ENCODE results near the gene ZNF678. TPM values are rescaled to one million over a fixed set of nuclear protein-coding genes. Genes with fewer than 3 reads are reported as not detected.

ZNF678 gene
- total and polyA plus RNA-seq, 9 of the 15 experiments (the other 6 are each of a cell fraction or from before 2014, with no cell fraction given): 3.0 to 16.8 (median 8.0) TPM

DNA sequence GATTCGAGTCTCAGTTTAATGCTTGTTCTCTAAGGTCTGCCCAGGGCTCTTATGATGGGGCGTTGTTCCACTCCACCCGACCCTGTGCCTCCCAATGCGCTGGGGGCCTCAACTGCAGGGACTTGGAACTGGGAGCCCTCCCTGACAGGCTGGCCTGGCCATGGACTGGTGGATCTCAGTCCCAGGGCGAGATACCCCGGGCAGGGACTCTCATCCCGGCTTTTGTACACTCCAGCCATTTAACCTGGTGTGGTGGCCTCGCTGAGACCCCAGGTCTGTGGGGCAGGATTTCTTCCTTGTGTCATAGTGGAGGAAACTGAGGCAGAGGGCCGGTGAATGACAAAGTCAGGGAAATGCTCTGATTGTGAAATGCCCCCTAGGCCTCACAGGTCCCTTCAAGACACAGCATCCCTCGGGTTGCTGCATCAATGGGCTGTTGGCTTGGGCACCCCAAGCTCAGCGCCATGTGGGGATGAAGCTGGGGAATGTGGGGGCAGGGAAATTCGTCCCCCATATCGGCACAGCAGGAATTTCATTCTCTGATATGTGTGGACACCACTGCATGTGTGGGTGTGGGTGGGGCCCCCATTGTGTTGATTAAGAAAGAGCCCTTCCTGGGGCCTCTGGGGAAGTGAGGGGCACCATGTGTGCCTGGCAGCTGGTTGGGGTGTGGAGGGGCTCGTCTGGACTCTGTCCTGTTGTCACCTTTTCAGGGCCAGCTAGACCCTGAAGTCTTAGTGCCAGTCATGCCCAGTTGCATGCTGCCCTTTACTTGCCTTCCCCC lies 19.9 kb upstream of the ZNF678 start (continued):
- TF ChIP-seq SIN3A (IDR thresholded peaks at IDR 0.05; ENCODE audit: borderline replicate concordance in 2 of 2, control insufficient read depth in 1 of 2, low read depth in 2 of 2, low read length in 2 of 2) (no peak), ZNF384 (IDR thresholded peaks at IDR 0.05; ENCODE audit: low read depth, low read length) (no peak), CHD4 (IDR thresholded peaks at IDR 0.05; ENCODE audit: insufficient read depth, insufficient replicate concordance, low read depth, low read length, poor library complexity, severe bottlenecking) (no peak), LEF1 (IDR thresholded peaks at IDR 0.05) (no peak), CHD1 (IDR thresholded peaks at IDR 0.05; ENCODE audit: low read length) (no peak)
- TF ChIP-seq, protein P1, sequence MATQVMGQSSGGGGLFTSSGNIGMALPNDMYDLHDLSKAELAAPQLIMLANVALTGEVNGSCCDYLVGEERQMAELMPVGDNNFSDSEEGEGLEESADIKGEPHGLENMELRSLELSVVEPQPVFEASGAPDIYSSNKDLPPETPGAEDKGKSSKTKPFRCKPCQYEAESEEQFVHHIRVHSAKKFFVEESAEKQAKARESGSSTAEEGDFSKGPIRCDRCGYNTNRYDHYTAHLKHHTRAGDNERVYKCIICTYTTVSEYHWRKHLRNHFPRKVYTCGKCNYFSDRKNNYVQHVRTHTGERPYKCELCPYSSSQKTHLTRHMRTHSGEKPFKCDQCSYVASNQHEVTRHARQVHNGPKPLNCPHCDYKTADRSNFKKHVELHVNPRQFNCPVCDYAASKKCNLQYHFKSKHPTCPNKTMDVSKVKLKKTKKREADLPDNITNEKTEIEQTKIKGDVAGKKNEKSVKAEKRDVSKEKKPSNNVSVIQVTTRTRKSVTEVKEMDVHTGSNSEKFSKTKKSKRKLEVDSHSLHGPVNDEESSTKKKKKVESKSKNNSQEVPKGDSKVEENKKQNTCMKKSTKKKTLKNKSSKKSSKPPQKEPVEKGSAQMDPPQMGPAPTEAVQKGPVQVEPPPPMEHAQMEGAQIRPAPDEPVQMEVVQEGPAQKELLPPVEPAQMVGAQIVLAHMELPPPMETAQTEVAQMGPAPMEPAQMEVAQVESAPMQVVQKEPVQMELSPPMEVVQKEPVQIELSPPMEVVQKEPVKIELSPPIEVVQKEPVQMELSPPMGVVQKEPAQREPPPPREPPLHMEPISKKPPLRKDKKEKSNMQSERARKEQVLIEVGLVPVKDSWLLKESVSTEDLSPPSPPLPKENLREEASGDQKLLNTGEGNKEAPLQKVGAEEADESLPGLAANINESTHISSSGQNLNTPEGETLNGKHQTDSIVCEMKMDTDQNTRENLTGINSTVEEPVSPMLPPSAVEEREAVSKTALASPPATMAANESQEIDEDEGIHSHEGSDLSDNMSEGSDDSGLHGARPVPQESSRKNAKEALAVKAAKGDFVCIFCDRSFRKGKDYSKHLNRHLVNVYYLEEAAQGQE (IDR thresholded peaks at IDR 0.05; ENCODE audit: borderline replicate concordance): no peak
- TF ChIP-seq, protein P1 (CRISPR knock-in tag; IDR thresholded peaks at IDR 0.05; ENCODE audit: low read depth): no peak

All from K562 (cell line).